Measurements from ENCODE around the gene LRSAM1. TPM values are rescaled to one million over a fixed set of nuclear protein-coding genes. Genes with fewer than 3 reads are reported as not detected.
A peak's percentile ranks its signal among the peaks of the same experiment; 100 is the strongest.

Gene LRSAM1
- total and polyA plus RNA-seq, 9 of the 15 experiments (the other 6 are each of a cell fraction or from before 2014, with no cell fraction given): 0.07 to 16.2 (median 4.7) TPM

DNA sequence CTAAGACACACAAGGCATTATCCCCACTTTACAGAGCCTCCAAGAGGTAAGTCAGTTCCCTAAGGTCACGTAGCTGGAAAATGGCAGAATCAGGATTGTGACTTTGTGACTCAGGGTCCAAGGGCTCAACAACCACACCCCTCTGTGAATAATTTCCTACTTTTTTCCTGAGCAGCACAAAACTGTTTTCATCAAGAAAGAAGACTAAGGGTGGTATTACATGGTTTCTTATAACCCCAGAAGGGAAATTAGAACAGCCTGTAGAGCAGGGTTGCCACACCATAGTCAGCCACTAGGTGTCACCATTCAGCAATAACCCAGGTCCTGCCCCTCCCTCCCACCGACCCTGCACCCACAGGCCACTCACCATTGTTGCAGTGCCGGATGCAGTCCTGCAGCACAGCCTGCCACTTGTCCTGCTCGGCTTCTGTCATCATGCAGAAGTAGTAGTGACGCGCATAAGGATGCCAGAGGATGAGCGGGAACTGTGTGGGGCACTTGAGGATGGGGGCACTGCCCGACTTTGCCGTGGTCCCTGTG is 72.1 kb downstream of the LRSAM1 start (continued):
- peak; percentile 43 for TF ChIP-seq GTF3C2 (IDR thresholded peaks at IDR 0.05; ENCODE audit: borderline replicate concordance, extremely low read depth, insufficient read length)
- 0 out of 2 replicates have a peak, but pooled peaks have one; percentile 23 for TF ChIP-seq SP1 (CRISPR knock-in tag; IDR thresholded peaks at IDR 0.05)
- TF ChIP-seq, protein P1, sequence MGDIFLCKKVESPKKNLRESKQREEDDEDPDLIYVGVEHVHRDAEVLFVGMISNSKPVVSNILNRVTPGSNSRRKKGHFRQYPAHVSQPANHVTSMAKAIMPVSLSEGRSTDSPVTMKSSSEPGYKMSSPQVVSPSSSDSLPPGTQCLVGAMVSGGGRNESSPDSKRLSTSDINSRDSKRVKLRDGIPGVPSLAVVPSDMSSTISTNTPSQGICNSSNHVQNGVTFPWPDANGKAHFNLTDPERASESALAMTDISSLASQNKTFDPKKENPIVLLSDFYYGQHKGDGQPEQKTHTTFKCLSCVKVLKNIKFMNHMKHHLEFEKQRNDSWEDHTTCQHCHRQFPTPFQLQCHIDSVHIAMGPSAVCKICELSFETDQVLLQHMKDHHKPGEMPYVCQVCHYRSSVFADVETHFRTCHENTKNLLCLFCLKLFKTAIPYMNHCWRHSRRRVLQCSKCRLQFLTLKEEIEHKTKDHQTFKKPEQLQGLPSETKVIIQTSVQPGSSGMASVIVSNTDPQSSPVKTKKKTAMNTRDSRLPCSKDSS (IDR thresholded peaks at IDR 0.05; ENCODE audit: low read depth, partially characterized antibody): peak; percentile 93
- TF ChIP-seq, protein P2, sequence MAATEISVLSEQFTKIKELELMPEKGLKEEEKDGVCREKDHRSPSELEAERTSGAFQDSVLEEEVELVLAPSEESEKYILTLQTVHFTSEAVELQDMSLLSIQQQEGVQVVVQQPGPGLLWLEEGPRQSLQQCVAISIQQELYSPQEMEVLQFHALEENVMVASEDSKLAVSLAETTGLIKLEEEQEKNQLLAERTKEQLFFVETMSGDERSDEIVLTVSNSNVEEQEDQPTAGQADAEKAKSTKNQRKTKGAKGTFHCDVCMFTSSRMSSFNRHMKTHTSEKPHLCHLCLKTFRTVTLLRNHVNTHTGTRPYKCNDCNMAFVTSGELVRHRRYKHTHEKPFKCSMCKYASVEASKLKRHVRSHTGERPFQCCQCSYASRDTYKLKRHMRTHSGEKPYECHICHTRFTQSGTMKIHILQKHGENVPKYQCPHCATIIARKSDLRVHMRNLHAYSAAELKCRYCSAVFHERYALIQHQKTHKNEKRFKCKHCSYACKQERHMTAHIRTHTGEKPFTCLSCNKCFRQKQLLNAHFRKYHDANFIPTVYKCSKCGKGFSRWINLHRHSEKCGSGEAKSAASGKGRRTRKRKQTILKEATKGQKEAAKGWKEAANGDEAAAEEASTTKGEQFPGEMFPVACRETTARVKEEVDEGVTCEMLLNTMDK (IDR thresholded peaks at IDR 0.05; ENCODE audit: borderline replicate concordance, insufficient read depth, low read depth, low read length, poor library complexity, severe bottlenecking): peak; percentile 16
- TF ChIP-seq, protein P3, sequence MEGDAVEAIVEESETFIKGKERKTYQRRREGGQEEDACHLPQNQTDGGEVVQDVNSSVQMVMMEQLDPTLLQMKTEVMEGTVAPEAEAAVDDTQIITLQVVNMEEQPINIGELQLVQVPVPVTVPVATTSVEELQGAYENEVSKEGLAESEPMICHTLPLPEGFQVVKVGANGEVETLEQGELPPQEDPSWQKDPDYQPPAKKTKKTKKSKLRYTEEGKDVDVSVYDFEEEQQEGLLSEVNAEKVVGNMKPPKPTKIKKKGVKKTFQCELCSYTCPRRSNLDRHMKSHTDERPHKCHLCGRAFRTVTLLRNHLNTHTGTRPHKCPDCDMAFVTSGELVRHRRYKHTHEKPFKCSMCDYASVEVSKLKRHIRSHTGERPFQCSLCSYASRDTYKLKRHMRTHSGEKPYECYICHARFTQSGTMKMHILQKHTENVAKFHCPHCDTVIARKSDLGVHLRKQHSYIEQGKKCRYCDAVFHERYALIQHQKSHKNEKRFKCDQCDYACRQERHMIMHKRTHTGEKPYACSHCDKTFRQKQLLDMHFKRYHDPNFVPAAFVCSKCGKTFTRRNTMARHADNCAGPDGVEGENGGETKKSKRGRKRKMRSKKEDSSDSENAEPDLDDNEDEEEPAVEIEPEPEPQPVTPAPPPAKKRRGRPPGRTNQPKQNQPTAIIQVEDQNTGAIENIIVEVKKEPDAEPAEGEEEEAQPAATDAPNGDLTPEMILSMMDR (IDR thresholded peaks at IDR 0.05 in 2 of 3, conservative IDR thresholded peaks at IDR 0.05 in 1 of 3; ENCODE audit: insufficient read depth in 2 of 3, low read depth in 1 of 3, low read length in 3 of 3): peak; percentile 69 to 87 (median 72)
- peak; percentile 45; the same call in 1 of the 2 replicates for TF ChIP-seq ZBTB7A (IDR thresholded peaks at IDR 0.05; ENCODE audit: borderline replicate concordance, control insufficient read depth, low read depth, low read length)

Measured in K562 (cell line).